ENCODE measurements around the gene NACC2.

NACC2 gene

DNA sequence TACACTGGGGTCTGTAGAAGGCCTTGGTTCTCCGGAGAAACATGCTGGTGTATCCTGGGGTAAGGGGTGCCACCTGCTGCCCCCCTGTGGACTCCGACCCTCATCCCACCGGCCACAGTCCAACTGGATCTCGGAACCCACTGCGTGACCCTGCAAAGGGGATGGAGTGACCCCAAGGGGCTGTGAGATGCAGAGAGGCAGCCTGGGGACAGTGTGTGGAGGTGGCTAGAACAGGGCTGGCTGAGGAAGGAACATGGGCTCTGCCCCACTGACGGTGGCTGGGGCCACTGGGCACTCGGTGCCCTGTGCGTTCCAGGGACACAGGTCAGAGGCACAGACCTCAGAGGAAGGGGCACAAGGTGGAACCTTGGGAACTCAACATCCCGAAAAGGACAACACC is 2.3 kb downstream of the NACC2 start:
- DNase-seq (ENCODE audit: low spot score): no peak

DNA sequence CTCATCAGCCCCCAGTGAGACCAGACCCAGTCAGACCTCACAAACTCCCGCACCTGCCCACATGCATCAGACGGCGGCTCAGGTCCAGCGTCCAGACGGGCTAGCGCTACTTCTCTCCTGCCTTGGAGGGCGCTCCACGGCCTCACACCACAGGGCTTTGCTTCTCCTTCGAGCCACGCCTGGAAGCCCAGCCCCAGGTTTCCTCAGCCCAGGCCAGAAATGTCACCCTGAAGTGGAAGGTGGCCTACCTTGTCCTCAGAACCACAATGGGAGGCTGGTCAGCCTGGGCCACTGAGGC is 2.8 kb downstream of the NACC2 start:
- DNase-seq (ENCODE audit: low spot score): no peak

DNA sequence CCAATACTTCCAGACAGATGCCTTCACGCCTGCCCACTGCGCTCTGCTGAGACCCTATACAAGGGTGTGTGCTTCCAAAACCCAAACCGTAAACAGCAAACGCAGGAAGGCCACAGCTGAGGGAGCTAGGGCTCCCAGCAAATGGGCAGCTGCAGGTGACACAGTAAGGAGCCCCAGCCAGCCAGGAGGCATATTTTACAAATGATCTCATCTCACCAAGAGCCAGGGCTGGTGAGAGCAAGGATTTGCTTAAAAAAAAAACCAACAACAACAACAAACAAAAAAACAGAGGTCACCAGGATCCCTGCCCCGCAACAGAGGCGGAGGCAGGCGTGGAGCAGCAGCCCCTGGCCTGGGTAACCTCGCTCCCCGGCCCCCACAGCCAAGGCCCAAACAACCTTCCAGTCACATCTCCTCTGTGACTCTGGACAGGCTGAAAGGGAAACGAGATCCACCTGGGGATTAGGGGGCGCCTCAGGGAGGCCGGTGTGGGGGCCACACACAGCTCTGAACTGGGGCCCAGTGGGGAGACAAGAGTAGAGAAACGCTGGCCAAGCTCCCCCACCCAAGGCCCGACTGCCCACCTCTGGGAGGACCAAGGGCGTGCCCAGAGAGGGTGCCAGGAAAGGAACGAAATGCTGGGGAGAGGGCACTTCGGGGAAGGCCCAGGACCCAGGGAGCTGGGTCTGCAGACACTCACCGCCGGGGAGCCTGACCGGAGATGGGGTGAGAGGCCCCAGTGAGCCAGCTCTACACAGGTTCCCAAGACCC is 3.3 kb downstream of the NACC2 start:
- DNase-seq (ENCODE audit: low spot score): no peak

DNA sequence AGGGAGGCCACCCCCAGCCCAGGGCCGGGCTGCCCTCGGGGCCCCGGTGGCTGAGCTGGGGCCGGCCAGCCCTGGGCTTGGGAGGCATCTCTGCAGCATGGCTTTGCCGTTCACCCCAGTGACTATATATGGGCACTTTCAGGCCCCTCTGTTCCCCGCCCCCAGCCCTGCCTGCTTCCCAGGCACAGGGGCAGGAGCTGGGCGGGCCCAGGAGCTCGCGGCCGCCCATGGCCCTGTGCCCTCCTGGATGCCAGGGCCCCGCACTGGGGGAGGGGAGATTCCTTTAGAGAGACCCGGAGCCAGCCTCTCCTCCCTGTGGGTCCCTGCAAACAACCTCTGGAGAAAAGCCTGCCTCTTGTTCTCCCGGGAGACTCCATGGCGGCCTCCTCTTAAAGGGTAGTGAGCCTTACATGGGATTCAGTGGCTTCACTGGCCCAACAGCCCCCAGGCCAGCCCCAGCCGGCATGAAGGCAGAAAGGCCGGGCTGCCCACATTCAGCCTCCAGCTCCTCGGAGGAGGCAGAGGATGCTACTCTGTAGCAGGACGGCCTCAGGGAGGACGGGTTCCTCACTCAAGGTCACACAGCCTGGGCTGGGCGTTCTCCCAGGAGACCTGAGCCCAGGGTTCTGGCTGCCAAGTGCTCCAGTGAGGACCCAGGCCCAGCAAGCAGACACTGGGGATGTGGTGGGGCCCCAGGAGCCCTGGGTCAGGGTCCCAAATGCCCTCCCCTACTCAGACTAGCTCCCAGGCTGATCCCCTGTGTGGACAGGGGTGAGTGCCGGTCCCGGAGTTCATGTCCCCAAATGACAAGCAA is 4.1 kb downstream of the NACC2 start:
- DNase-seq (ENCODE audit: low spot score): no peak

DNA sequence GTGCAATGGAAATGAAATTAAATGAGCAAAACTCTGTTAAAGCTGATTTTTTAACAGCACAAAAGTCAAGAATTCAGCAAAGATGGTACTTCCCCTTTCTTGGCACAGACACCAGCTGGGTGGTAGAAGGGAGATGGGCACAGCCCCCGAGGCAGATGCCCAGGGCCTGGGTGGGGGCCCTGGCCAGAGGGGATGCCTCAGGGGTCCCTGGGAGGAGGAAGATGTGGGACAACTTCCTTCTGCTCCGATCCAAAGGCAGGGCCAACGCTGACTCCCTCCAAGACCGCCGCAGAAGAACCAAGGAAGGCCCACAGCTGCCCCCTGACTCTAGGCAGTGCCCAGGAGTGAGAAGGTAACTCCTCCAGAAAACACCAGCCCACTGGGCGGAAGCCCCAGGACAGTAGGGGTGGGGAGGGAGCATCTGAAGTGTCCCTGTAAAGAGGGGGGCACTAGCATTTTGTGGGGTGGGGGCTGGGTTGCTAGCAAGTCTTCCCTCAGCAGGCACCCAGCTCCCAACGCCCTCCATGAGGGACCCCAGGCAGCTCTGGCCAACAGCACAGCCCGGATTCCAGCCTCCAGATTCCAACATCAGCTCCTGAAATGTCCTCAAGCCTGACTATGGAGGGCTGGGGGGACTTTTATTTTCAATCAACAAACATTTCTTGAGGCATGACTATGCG is 4.9 kb downstream of the NACC2 start:
- DNase-seq (ENCODE audit: low spot score): no peak

DNA sequence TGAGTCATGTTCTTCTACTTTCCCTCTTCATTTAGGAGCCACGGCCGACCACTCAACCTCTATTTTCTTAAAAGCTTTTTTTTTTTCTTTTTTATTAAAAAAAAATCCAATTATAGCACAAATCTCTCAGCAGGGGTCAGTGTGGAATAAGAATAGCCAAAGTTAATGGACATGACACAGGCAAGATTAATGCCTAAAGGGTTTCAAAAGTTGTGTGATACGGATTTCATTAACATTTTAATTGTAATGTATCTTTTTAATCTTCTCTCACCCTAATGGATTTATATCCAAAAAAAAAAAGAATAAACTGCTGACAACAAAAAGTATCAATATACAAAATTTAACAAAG is 5.4 kb downstream of the NACC2 start:
- peak; percentile 54 for DNase-seq (ENCODE audit: low spot score)

DNA sequence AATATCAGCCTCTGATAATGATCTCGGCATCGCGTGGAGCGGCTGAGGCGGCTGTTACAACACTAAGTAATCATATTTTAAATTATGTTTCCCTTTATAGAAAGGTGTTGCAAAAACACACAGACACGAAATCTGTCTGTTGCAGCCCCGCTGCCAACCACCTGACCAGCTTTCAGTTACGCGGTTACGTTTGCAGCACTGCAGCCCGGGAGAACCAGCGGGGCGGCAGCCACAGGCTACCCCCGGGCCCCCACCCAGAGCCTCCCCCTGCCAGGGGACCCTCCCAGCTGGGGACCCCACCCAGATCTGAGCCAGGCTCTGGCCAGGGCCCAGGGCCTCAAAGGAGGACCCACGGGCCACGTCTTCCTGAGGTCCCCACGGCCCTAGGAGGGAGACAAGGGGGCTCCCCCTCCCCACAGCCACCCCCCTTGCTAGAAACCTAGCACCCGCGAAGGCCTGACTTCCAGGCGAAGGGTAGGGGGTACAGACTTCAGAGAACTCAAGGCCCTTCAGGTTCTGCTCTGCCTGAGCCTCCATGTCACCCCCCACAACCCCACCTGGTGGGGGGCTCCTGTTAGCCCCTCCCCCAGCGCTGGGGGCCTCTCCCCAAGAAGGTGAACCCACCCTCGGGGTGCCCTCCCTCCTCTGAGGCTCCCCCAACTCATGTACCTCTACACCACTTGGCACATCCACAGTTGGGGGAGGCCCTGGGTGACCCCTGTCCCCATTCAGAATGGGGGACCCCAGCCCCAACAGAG is 6.0 kb downstream of the NACC2 start:
- peak; percentile 46 for DNase-seq (ENCODE audit: low spot score)

DNA sequence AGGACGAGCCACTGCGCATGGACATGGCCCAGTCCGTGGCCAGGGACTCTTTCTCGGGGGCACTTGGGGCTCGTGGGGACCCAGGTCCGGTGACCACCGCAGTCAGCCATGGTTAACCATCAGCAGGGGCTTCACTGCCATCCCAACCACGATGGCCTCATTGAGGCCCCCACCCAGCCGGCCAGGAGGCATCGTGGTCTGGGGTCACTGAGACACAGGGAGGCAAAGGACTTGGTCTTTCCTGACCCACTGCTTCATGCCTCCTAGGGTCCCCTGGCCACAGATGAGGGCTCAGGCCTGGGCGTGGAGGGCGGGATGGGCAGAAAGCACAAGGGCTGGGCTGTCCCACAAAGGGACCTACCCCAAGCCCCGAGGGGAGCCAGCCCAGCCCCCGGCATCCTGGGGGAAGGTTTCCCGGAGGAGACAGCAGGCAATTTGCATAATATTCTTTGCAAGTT is 6.6 kb downstream of the NACC2 start:
- no peak for DNase-seq (ENCODE audit: low spot score)

DNA sequence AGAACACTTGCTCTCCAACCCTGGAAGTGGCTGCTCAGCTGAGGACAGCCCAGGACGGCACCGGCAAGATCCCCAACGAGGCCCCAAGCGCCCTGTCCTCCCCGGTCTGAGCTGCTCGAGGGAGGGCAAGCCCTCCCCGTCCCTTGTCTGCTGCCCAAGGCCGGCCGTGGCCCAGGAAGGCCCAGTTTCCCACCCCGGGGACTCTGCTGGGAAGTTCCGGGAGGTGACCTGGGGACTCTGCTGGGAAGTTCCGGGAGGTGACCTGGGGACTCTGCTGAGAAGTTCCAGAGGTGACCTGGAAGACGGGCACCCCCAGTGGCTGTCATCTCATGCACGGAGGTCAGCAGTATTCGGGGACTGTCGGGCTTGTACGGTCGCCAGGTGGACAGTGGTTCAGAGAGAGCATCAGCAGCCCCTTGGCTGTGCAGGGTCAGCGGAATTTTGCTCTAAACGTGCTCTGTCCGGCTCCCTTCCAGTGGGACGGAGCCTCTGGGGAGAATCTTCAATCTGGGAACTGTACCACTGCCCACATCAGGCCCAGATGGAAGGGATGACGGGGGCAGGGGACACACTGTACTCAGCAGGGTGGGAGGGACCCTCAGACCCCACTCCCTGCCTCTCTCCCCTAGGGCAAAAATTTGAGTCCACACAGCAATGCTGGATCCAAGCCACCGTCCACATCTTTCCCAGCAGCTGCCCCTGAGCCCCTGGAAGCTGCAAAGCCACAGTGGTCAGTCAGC is 7.2 kb downstream of the NACC2 start:
- no peak for DNase-seq (ENCODE audit: low spot score)

DNA sequence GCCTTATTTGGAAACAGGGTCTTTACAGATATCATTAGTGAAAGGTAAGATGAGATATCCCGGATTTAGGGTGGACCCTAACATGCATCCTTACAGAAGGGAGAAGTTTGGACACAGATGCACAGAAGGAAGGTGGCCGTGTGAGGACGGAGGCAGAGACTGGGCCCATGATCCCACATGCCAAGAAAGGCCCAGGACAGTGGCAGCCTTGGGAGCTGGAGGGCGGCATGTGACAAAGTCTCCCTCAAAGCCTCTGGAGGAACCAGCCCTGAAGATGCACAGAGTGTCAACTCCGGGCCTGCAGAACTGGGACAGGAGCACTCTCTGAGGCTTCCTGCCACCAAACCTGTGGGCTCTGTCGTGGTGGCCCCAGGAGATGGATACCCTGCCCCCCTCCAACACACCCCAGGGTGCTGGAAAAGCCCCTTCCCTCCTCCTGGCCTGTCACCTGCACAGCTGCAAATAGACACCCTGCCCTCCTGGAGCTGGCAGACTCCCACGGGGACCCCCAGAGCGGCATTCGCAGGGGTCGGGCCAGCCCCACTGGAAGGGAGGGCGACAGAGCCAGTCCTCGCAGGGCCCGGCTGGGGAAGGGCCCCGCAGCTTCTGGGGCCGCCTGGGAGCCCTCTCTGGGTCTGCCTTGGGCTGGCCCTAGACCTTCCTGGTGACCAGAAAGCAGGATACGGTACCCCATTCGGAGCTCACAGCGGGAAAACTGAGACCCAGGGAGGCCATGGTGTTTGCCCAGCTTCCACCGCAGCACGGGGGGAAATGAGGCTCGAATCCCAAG is 7.9 kb downstream of the NACC2 start:
- no peak for DNase-seq (ENCODE audit: low spot score)

DNA sequence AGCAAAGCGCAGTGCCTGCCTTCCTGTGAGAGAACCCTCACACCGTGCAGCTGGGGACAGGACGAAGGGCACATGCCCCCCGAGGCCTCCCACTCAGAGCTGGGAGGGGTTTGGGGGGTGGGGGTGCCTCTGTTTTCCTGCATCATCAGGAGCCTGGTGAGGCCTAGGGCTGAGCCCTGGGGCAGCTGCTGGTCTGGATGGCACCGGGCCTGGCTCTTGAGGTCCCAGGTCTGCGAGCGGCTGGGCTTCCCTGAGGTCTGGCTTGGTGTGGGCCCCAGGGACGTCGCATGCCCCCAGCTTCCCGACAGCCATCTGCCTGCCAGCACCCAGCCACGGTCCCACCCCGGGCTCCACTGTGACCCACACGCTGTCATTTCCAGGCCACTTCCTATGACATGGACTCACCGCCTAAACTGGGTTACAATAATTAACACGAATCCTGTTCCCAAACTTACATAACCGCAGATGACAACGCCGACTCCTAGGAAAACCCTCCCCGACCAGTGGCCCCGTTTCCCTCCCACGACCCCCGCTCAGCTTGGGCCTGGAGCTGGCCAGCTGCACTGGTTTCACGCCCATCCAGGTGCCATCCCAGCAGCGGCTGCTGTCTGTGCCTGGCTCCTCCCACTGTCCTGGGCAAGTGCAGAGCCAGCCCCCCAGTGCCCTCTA is 8.7 kb downstream of the NACC2 start:
- DNase-seq (ENCODE audit: low spot score): no peak

DNA sequence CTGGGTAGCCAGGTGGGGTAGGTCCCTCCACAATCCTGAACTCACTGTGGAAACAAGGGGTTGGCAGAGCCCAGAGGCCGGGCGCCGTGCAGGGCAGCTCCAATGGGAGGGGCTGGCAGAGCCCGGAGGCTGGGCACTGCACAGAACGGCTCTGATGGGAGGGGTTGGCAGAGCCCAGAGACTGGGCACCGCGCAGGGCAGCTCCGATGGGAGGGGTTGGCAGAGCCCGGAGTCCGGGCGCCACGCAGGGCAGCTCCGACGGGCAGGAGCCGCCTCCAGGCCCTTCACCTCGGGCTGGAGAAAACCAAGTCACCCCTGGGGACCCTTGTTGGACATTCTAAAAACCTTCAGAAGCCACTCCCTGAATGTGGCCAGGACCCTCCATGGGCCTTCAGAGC is 9.3 kb downstream of the NACC2 start:
- no peak for DNase-seq (ENCODE audit: low spot score)

DNA sequence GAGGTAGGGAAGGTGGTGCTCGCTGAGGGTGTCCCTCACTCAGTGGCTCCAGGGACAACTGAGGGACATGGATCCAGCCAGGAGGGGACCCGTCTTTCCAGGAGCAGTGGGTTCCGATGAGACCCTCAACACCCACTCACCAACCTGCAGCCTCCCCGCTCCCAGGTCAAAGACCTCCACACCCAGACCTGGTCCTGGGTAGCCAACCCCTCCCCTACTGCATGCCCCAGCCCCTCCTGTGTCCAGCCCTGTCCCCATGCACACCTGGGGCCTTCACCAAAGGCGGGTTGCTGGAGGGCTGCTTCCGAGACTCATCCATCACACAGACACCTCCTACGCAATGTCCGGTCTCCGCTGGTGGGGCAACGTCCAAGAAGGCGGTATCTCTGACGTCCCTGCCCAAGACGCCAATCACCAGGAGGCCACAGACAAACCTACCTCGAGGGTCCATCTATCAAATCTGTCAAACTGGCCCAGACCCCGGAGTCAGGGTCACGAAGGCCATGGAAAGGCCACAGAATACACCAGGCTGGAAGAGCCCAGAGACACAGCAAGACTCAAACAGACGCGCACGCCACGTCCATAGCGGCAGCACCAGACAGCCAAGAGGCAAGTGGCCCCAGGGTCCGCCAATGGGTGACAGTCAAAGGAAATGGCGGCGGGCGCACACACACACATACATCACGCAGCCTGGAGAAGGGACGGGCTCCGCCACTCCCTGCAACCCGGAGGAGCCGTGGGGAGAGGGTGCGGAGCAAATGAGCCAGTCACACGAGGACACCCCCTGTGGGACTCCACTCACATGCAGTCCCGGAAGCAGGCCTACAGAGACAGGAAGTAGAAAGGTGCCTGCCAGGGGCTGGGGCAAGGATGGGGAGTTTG is 10.8 kb downstream of the NACC2 start:
- DNase-seq (ENCODE audit: low spot score): no peak

DNA sequence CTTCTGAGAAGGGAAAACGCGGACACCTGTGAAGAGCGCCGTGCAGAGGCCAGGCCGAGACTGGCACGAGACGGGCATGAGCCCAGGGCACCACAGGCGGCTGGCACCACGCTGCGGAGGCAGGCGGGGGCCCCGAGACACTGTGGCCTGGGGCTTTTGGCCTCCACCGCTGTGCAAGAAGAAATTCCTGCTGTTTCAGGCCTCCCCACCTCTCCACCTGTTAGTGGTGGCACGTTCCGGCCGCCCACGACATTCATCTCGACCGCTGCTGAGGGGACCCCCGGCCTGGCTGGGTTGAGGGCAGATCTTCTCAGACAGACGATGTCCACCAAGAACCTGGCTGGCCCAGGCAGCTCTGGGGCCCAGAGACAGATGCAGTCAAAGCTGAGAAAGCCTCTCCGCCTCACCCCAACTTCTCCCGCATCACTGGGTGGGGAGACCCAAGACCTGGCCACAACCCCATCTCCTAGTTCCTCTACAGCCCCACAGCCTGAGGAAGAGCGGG is 11.5 kb downstream of the NACC2 start:
- no peak for DNase-seq (ENCODE audit: low spot score)

DNA sequence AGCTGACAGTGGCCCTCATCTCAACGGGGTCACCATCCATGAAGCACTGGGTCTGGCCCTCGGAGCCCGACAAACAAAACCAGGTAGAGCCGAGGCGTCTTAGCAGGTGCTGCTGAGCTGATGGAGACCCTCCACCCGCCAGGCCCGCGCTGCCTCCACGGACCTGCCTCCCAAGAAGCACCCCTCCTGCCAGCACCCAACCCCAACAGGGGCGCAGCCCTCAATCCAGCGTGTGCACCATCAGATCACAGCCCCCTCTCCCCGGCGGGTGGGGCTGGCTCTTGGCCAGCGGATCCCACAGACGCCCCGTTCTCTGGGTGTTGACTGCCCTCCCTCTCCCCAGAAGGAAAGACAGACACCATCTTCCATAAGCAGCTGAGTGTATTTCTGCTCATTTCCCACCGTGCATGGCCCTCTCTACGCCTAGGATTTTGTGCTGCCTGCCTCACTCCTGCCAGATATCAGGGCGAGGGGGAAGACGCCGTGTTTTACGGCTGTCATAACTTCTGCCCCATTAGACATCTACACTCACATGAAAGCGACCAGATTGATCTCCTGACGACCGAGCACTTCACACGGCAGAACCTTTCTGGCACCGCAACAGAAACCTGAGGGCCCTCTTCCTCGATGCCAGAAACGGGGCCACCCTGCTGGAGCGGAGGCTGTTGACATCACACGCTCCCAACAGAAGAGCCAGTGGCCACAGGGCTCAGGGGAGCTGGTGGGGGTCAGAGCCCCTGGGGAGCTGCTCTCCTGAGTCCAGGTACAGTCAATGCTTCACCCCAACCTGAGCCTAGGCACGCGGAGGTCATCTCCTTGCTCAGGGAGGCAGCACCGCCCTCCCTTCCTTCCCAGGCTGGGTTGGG is 12.4 kb downstream of the NACC2 start:
- no peak for DNase-seq (ENCODE audit: low spot score)

DNA sequence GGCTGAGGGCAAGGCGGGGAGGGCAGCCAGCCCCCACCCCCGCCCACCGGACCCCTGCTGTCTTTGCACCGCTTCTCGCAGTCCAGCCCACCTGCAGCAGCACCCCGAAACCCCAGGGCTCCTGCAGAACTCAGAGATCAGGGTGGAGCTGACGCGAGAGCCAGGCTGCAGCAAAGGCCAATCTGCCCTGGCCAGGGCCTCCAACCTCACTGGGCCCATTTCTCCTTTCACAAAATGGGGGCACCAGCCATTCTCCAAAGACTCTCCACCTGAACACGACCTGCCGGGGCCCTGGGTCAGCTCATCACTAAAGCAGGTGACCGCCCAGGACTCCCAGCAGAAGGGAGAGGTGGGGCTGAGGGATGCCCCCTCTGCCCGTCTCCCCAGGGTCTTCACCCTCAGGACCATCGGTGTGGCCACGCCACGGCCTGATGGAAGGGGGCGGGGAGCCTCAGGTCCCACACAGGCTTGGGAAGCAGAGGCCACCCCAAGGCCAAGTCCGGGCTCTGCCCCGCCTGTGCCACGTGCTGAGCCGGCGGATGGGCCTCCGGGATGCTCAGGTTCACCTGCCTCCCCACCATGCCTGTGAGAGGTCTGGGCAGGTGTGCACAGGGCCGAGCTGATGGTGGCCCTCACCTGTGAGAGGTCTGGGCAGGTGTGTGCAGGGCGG is 13.1 kb downstream of the NACC2 start:
- no peak for DNase-seq (ENCODE audit: low spot score)

DNA sequence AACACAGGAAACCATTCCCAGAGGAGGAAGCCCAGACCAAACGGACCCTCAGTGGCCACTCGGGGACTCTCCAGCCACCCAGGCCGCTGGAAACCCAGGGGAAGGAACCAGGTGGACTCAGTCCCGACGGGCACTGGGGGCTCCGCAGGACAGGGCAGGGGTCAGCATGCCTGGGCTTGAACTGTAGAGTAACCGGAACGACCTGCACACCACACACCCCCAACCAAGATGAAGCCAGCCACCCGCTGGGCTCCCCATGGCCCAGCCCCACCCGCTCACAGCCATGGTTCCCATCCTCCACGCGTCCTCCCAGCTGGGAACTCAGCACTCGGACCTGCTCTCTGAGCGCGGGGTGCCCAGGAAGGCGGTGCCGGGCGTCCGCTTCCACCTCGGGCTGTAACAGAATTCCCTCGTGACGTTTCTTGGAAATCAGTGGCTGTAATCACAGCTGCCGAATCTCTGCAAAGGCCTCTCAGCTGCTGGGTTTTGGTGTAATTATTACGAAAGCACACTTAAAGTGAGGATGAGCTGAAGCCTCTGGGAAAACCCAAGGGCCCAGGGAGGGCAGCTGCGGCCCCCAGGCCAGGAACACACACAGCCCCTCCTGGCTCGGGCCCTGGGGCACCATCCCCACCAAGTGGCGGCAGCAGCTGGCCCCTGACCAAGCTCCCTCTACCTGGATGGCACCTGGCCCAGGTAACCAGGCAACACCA is 13.8 kb downstream of the NACC2 start:
- DNase-seq (ENCODE audit: low spot score): no peak

Measured in NAMALWA (cell line).